ENCODE results near the gene EID2. TPM values are rescaled to one million over a fixed set of nuclear protein-coding genes. Genes with fewer than 3 reads are reported as not detected.
A peak's percentile ranks its signal among the peaks of the same experiment; 100 is the strongest.

EID2 gene
- total RNA-seq, 1 donor from 2014 or later = 15.0 TPM

DNA sequence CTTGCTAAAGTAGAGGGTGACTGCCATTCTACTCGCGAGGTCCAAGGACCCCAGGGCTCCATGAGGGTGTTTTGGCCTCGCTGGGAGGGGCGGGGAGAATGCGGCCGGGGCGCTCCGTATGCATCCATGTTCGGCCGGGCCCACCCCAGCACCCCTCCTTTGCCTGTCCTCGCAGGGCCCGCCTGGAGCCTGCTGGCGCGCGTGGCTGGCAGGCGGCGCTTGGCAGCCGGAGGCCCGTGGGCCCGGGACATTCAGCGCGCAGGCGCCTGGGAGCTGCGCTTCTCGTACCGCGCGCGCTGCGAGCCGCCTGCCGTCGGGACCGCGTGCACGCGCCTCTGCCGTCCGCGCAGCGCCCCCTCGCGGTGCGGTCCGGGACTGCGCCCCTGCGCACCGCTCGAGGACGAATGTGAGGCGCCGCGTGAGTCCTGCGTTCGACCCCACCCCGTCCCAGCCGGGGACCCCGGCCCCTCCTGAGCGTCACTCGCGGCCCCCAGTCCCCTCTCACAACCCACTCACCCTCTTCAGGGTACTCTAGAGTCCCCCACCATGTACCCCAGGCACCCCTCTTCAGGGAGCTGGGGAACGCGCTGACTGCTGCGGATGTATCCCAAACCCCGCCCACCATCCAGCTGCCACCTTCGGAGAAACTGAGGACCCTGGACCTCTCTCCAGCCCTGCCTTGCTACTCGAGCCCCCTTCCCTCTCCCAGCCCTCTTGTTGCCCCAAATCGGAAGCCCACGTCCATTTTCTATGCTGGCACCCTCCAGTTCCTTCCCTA lies 37.1 kb downstream of the EID2 start:
- DNase-seq = peak; percentile 84

DNA sequence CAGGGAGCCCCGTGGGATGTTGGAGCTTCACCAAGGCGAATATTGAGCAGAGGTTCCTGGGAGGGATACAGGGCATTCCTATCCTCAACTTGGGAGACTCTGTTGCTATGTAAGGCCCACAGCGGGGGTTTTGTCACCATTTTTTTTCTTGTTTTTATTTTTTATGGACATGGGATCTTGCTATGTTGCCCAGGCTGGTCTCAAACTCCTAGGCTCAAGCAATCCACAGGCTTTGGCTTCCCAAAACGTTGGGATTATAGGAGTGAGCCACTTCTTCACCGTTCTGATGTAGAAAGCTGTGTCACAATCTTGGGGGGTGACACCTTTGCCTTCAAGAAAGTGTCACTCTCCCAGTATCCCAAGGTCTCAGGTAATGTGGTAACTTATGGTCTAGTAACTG lies 38.6 kb downstream of the EID2 start:
- DNase-seq = no peak

DNA sequence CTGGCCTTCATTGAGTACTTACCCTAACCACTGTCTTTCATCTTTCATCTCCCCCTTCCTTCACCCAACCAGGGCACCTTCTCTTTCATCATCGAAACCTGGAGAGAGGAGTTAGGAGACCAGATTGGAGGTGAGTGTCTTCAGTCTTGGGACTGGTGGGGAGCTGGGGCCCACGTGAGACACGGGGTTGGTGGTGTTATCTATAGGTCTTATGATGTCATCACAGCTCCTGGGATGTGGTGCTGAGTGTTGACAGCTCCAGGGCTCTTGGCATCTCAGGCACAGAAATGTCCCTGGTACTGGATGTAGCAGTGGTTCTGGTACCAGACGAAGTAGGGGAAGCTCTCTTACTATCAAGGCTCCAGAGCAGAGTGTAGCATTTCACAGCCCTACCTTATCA lies 39.4 kb downstream of the EID2 start:
- DNase-seq = no peak

DNA sequence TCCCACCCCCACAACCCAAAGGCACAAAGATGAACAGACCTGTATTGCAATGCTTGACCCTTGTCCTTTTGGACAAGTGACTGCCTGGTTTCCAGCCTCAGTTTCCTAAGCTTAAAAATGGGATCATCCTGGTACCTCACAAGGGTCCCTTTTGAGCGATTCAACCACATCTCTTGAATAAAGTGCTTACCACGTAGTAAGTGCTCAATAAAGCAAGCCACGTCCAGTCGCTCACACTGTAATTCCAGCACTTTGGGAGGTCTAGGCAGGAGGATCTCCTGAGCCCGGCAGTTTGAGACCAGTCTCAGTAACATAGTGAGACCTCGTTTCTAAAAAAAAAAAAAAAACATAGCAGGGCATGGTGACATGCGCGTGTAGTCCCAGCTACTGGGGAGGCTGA lies 40.0 kb downstream of the EID2 start:
- no peak for DNase-seq

DNA sequence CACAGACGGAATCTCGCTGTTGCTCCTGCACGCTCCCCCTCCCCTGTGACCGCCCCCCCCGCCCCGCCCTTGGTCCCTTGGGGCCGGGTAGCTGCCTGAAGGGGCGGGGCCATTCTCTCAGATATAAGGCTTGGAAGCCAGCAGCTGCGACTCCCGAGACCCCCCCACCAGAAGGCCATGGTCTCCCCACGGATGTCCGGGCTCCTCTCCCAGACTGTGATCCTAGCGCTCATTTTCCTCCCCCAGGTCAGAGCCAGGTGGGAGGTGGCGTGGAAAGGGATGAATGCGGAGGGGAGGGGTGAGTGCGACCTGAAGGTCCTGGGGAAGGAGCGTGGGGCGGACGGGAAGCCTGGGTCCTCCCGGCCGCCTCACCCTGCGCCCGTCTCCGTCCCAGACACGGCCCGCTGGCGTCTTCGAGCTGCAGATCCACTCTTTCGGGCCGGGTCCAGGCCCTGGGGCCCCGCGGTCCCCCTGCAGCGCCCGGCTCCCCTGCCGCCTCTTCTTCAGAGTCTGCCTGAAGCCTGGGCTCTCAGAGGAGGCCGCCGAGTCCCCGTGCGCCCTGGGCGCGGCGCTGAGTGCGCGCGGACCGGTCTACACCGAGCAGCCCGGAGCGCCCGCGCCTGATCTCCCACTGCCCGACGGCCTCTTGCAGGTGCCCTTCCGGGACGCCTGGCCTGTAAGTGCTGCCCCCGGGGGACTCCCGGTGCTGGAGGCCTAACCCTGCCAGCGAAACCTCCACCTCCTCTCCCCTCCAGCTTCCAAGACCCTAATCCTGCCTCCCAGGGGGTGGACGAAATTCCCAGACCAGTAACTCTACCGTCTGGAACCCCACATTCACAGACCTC lies 40.9 kb downstream of the EID2 start, which contains the start of gene DLL3:
Gene DLL3 (plus strand): TSS at position 150 of the 845 bp plus-strand sequence. CDS start 28 bp downstream, at position 178.
- DNase-seq = no peak

DNA sequence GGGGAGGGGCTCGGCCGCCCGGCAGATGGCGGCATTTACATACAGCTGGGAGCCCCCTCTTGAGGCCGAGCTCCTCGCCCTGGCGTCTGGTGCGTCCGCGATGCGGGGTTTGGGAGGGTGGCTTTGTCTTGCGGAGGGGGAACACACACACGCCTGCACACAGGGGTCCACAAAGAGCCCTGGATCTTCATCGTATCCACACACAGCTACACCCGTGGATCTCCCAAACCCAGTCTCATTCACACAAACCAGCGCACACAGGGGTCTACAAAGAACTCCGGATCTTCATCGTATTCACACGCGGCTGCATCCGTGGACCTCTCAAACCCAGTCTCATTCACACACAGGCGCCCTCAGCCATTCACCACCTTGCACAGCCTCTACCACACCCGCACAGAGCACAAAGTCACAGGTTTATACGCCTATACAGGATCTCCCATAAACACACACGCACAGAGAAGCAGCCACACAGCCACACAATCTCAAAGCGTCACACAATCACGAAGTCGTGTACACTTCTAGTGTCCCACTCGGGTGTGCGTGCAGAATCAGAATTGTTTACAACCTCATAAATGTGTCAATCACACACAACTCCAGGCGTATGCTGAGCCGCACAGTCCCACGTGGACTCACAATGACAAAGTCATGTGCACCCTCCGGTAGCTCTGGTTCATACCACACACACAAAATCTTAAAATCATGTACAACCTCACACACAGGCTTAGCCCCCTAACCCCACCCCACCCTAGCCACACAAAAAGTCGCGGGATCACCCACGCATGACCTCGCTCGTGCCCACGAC lies 41.8 kb downstream of the EID2 start:
- peak; percentile 68 for DNase-seq

DNA sequence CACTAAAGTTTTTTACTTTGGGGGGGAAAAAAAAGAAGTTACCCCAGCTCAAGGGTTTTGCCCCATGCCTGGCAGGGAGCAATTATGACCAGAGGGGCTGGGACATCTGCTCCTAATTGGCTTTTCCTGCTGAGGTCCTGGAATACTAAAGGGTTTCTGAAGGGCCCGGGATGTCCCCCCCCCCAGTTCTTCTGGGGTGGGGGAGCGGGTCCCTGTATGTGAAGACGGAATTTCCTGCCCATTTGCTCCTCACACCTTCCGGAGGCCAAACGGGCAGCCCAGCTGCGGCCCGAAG lies 42.3 kb downstream of the EID2 start:
- DNase-seq = no peak

DNA sequence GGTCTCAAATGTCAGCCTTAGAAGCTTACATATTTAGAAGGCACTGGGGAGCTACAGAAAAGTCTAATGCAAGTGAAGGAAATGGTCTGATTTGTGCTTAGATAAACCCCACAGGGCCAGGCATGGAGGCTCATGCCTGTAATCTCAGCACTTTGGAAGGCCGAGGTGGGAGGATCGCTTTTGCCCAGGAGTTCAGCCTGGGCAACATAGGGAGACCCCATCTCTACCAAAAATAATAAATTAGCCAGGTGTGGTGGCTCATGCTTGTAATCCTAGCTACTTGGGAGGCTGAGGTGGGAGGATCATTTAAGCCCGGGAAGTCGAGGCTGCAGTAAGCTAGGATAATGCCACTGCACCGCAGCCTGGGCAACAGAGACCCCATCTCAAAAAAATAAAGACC lies 43.9 kb downstream of the EID2 start:
- no peak for DNase-seq

DNA sequence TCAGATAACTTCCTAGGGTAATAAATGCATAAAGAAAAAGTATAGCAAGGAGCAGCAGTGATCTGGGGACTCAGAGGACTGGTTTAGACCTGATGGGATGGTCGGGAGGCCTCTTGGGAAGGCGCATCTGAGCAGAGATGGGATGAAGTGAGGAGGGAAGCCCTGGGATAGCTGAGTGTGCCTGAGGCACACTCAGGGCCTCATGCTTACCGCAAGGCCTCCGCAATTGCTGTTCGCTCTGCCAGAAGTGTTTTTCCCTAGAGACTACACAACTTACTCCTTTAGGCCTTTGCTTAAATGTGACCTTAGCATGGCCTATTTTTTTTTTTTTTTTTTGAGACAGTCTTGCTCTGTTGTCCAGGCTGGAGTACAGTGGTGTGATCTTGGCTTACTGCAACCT lies 45.3 kb downstream of the EID2 start:
- no peak for DNase-seq

DNA sequence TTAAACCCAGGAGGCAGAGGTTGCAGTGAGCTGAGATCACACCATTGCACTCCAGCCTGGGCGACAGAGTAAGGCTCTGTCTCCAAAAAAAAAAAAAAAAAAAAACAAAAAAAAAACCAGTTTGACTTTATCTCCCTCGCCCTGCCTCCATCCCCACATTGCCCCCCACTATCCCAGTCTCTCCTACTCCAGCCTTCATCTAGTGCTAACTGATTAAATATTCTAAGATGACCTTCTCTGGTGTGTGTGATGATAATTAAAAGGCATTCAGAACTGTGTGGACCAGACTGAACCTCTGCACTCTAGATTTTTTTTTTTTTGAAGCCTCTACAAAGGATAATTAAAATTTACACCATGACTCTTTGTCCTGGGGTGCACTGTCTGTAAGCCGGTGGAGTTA lies 47.2 kb downstream of the EID2 start:
- no peak for DNase-seq

DNA sequence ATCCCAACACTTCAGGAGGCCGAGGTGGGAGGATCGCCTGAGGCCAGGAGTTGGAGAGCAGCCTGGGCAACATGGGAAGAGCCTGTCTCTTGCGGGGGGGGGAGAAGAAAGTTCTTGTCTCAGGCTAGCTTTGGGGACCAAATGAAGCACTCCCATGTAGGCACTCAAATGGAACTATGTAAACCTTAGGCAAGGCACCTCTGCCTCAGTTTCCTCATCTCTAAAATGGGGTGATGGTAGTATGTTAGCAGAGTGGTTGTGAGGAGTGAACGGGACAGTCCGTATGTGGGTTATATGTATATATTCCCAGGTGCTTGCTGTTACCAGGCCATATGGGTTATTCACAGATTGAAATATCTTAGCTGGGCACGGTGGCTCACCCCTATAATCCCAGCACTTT lies 47.7 kb downstream of the EID2 start:
- DNase-seq = no peak

DNA sequence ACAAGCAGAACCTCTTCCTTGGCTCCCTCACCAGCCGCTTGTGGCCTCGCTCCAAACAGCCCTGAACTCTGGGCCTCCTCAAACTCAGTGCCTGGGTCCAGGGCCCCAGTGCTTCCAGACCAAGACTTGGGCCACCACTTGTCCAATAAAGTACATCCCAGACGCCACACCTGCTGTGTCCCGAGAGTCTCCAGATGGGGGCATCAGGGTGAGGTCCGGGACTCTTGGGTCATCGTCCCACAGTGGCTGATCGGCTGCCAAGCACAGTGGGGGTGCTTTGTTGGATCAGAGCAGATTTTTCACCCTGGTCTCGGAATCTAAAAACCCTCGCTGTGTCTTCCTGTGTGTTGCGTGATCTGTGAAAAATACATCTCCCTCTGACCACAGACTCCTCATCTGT lies 50.2 kb downstream of the EID2 start:
- no peak for DNase-seq

Small RNA genes lying within 50 kb of the gene (small RNA-seq; reads per million reads assigned to genes)
- gene RPS29P24 (ENCODE audit: low replicate concordance) = not detected

Other genes starting within 250 kb of the EID2 start
- not detected for gene IFNL1, start 243.8 kb downstream of the EID2 start, total RNA-seq
- 0.92 TPM for gene LRFN1, start 219.3 kb downstream of the EID2 start, total RNA-seq
- gene GMFG, start 204.1 kb downstream of the EID2 start, total RNA-seq = 8.2 TPM
- gene SAMD4B, start 197.7 kb downstream of the EID2 start, total RNA-seq = 36.4 TPM
- gene PAF1, start 149.1 kb downstream of the EID2 start, total RNA-seq = 18.9 TPM
- 15.2 TPM for gene MED29, start 148.8 kb downstream of the EID2 start, total RNA-seq
- gene ZFP36, start 133.3 kb downstream of the EID2 start, total RNA-seq = 24.5 TPM
- 20.9 TPM for gene PLEKHG2, start 127.5 kb downstream of the EID2 start, total RNA-seq
- 106 TPM for gene RPS16, start 104.2 kb downstream of the EID2 start, total RNA-seq
- 62.2 TPM for gene SUPT5H, start 94.6 kb downstream of the EID2 start, total RNA-seq
- gene TIMM50, start 59.3 kb downstream of the EID2 start, total RNA-seq = 27.1 TPM
- gene DLL3, start 41.2 kb downstream of the EID2 start, total RNA-seq = not detected
- not detected for gene SELENOV, start 25.0 kb downstream of the EID2 start, total RNA-seq
- 5.0 TPM for gene EID2B, start 7.3 kb downstream of the EID2 start, total RNA-seq
- gene LGALS13, start 62.4 kb upstream of the EID2 start, total RNA-seq = not detected
- not detected for gene LGALS16, start 115.8 kb upstream of the EID2 start, total RNA-seq
- gene LGALS14, start 164.3 kb upstream of the EID2 start, total RNA-seq = not detected
- gene CLC, start 197.9 kb upstream of the EID2 start, total RNA-seq = not detected
- not detected for gene LEUTX, start 238.7 kb upstream of the EID2 start, total RNA-seq

Data from tongue (tissue), 3 donors.